HFF-Myc (cell line): ENCODE data around the gene ULBP2.
A peak's percentile ranks its signal among the peaks of the same experiment; 100 is the strongest.
"Not testable (repeated sequence)": the region's sequence is repeated elsewhere in the genome, so short reads cannot be mapped to it uniquely, and the experiment has no call there.

Experiments
- DNase-seq: peaks from one replicate; pipeline ENCODE4 v3.0.0-alpha.2; 2011; ENCODE audit warnings: low read depth; ENCODE audit errors: extremely low read depth
- H3K4me3 ChIP-seq: replicated peaks from 2 replicates; pipeline ENCODE4 v1.5.1; 2011; ENCODE audit warnings: low read depth, mild to moderate bottlenecking, control low read depth, low read length
- TF ChIP-seq, protein P1 (sequence below): IDR thresholded peaks from 2 replicates; pipeline ENCODE4 v1.5.1; 2012; ENCODE audit warnings: mild to moderate bottlenecking, low read depth, low read length, control low read depth; ENCODE audit errors: missing control alignments

Gene ULBP2

GRCh38 chr6:149965194-149966020, 23.6 kb downstream of the ULBP2 start:
- DNase-seq: no peak
- peak overlapping the region; percentile 51 for H3K4me3 ChIP-seq
- TF ChIP-seq, protein P1, sequence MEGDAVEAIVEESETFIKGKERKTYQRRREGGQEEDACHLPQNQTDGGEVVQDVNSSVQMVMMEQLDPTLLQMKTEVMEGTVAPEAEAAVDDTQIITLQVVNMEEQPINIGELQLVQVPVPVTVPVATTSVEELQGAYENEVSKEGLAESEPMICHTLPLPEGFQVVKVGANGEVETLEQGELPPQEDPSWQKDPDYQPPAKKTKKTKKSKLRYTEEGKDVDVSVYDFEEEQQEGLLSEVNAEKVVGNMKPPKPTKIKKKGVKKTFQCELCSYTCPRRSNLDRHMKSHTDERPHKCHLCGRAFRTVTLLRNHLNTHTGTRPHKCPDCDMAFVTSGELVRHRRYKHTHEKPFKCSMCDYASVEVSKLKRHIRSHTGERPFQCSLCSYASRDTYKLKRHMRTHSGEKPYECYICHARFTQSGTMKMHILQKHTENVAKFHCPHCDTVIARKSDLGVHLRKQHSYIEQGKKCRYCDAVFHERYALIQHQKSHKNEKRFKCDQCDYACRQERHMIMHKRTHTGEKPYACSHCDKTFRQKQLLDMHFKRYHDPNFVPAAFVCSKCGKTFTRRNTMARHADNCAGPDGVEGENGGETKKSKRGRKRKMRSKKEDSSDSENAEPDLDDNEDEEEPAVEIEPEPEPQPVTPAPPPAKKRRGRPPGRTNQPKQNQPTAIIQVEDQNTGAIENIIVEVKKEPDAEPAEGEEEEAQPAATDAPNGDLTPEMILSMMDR: no peak

GRCh38 chr6:149966319-149966718, 24.5 kb downstream of the ULBP2 start:
- not testable (repeated sequence) for H3K4me3 ChIP-seq, DNase-seq

DNA sequence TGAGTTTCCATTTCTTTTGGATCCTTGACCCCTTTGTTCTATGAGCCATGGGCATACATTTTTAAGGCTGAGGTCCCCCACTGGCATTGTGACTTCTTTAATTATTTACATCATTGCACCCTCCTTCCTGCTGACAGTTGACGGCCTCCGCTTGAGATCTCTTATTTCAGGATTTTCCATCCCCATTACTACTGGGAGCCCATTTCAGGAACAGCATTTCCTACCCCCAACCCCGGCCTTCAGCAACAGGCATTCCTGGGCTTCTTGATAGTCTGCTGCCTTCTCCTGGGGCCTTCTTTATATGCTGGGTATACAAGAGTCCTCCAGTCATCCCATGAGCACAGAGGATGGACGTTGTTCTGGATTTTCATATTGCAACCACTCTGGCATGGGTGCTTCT, 25.8 kb downstream of the ULBP2 start:
- TF ChIP-seq, protein P1: no peak
- DNase-seq: no peak

GRCh38 chr6:149967999-149968398, 26.2 kb downstream of the ULBP2 start:
- not testable (repeated sequence) for DNase-seq

More for the DNA sequence above, 25.8 kb downstream of the ULBP2 start:
- no peak overlapping the region for H3K4me3 ChIP-seq

GRCh38 chr6:149968909-149969308, 27.1 kb downstream of the ULBP2 start:
- not testable (repeated sequence) for H3K4me3 ChIP-seq, DNase-seq

More at GRCh38 chr6:149967999-149968398, 26.2 kb downstream of the ULBP2 start:
- H3K4me3 ChIP-seq: not testable (repeated sequence)

DNA sequence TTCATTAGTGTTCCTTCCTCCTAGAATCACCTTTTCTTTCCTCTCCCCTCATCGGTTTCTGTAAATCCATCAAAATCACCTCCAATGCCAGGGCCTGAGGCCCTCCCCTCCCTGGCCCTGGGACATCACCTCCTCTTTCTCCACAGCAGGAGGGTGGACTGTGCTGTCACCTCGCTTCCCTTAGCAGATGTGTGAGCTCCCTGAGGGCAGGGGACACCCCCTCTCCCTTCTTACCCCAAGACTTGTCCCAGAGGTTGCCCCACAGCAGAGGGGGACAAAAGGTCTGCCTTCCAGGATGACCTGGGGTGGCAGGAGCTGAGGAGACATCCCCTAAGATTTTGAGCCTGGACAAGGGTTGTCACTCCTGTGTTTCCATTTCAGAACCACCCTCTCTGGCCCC, 27.8 kb downstream of the ULBP2 start:
- TF ChIP-seq, protein P1: no peak
- no peak for DNase-seq
- H3K4me3 ChIP-seq: no peak overlapping the region

GRCh38 chr6:149974394-149974793, 32.6 kb downstream of the ULBP2 start:
- DNase-seq, H3K4me3 ChIP-seq: not testable (repeated sequence)

- H3K4me3 ChIP-seq: no peak overlapping the region
- DNase-seq: no peak
- TF ChIP-seq, protein P1: no peak
These were observed 33.0 kb downstream of the ULBP2 start for GRCh38 chr6:149974825-149975224.

- TF ChIP-seq, protein P1: no peak
- DNase-seq: no peak
- H3K4me3 ChIP-seq: no peak overlapping the region
These were observed 33.6 kb downstream of the ULBP2 start for GRCh38 chr6:149975400-149975799.
